Limb (tissue), 2 donors: Measurements from ENCODE around the gene ADGRG3.
A peak's percentile ranks its signal among the peaks of the same experiment; 100 is the strongest.

Experiments
- DNase-seq, 2 donors: peaks; one replicate each; pipeline ENCODE4 v3.0.0-alpha.2; 2016; ENCODE audit errors: extremely low spot score in 2 of 2

ADGRG3 gene

GRCh38 chr16:57630931-57631845 is 36.9 kb upstream of the ADGRG3 start:
- no peak for DNase-seq

- no peak for DNase-seq
Measured at GRCh38 chr16:57632568-57632967, 35.5 kb upstream of the ADGRG3 start.

- no peak for DNase-seq
Measured at GRCh38 chr16:57633383-57634064, 34.6 kb upstream of the ADGRG3 start.

DNA sequence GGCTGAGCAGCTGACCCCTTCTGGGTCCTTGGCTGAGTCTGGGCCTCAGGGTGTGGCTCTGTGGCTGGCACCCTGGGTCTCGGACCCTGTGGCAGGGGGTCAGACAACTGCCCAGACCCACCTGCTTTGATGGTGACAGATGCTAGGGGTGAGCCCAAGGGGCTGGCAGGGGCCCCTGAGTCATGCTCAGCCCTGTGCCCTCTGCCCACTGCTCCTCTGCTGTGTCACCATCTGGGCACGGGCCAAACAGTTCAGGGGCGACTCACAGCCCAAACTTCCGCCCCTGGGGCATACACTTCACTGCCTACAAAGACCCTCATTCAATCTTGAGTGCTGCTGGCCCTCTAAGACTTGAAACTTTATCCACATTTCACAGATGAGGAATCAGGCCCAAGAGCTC is 33.9 kb upstream of the ADGRG3 start:
- DNase-seq, result no peak

GRCh38 chr16:57635266-57636097 is 32.6 kb upstream of the ADGRG3 start:
- DNase-seq, result no peak

- DNase-seq, result no peak
Measured at GRCh38 chr16:57636184-57636583, 31.9 kb upstream of the ADGRG3 start.

GRCh38 chr16:57637020-57637419 is 31.1 kb upstream of the ADGRG3 start:
- no peak for DNase-seq

- peak; percentile 45 to 83 for DNase-seq
Measured at GRCh38 chr16:57637424-57637823, 30.7 kb upstream of the ADGRG3 start.

- DNase-seq, result no peak
Measured at GRCh38 chr16:57637965-57638364, 30.1 kb upstream of the ADGRG3 start.

- no peak for DNase-seq
Measured at GRCh38 chr16:57638381-57638780, 29.7 kb upstream of the ADGRG3 start.

DNA sequence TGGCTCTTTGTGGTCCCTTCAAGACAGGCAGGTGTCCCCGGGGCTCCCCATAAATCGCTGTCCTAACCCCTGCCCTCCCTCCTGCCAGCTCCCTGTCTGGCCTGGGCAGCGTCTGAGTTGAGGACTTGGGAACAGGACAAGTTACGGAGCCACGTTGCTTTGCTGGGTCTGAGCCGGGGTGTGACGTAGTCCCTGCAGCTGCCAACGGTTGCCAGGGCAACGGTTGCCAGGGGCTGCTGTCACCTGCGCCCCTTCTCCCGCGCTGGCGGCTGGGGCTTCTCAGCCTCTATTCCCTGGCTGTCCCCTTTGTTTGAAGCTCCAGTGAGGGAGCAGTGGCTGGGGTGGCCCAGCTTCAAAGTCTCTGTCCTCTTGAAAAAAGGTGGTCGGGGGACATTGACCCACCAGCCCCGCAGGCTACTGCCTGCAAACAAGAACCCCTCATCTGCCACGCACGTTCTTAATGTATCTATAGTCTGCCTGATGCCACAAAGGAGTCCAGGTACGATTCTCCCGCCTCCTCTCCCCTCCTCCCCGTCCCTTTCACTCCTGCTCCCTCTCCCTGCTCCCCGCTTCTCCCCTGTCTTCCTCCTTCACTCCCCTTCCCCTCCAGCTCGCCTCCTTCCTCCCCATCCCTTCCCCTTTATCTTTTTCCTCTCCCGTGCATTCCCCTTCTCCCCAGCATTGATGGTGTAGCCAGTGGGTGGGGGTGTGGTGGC is 28.8 kb upstream of the ADGRG3 start:
- DNase-seq, result peak; percentile 67 to 93

DNA sequence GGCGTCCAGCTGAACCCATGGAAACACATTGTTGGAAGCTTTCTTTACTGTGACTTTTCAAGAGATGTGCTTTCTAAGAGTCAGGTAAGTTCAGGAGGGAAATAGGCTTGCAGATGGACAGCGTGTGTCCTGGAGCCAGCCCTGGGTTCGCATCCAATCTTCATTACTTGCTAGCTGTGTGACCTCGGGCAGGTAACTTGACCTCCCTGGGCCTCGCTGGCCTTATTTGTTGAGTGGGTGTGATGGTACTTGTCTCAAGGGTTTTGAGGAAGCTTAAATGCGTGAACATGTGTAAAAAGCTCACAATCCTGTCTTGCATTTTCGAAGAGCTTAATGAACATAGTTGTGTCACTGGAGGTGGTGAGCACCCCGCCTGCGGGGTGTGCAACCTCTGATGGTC is 27.9 kb upstream of the ADGRG3 start:
- no peak for DNase-seq

GRCh38 chr16:57640612-57641011 is 27.5 kb upstream of the ADGRG3 start:
- no peak for DNase-seq

DNA sequence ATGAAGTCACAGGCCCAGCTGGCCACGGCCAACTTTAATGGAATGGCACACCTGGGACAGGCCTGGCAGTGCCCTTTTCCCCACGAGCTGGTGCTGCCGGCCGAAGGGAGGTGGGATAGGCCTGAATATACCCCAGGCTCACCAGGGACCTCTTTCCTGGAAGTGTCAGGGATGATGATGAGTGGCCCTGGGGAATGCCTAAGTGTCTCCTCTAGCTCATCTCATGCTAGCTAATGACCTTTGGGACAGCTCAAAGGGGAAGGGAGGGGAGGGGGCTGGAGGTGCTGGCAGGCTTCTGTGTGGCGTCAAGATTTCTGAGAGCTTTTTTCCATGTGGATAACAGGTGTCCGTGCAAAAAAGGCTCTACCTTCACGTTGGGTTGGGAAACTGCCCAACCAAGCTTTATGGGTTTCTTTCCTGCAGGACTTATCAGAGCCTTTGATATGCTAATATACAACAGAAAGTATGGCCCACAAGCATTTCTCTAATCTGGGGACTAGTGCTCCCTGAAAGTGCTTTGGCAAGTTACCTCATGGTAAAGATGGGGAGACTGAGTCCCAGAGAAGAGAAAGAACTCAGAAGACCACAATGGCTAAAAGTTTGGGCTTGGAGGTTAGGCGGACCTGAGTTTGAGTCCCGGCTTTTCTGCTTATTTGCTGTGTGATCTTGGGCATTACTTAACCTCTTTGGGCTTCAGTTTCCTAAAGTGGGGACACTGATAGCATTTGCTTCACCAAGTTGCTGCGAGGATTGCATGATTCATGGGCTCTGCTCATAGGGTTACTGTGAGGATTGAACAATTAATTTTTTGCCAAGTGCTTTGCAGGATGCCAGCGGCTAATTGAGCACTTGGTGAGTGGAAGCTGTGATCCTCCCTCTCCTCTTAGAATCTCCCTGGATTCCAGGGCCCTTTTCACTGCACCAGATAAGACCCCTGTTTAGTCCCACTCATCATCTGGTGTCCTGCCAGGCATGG is 25.7 kb upstream of the ADGRG3 start:
- no peak for DNase-seq

DNA sequence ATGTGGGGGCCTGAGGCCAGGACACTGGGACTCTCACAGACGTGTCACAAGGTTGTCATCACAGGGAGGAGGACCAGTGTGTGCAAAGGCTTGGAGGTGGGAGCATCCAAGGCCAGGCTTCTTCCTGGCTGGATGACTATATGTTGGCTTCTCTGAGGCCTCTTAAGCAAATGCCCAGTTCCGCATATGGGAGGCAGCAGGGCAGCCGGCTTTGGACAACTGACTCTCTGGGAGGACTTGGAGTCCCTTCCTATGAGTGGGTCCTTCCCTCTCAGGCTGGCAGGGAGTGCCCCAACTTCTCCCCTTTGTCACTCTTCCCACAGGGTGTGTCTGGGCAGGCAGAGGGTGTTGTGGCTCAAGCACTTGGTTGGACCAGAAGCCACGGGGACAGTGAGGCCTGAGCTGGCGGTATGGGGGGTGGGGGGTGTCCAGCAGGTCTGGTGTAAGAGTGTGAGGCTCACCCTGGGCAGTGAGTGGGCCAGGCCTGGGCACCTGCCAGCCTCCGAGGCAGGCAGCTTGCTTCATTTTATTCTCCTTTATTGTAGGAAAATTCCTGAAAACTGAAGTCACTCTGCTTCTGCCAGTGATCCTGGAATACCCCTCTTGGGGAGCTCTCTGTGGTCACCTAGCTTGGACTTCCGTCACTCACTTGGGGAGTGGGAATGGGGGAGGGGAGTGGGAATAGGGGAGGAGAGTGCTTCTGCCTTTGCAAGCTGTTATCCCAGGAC is 24.8 kb upstream of the ADGRG3 start:
- no peak for DNase-seq

- no peak for DNase-seq
Measured at GRCh38 chr16:57643910-57644309, 24.2 kb upstream of the ADGRG3 start.

GRCh38 chr16:57644383-57645014 is 23.6 kb upstream of the ADGRG3 start:
- no peak for DNase-seq

DNA sequence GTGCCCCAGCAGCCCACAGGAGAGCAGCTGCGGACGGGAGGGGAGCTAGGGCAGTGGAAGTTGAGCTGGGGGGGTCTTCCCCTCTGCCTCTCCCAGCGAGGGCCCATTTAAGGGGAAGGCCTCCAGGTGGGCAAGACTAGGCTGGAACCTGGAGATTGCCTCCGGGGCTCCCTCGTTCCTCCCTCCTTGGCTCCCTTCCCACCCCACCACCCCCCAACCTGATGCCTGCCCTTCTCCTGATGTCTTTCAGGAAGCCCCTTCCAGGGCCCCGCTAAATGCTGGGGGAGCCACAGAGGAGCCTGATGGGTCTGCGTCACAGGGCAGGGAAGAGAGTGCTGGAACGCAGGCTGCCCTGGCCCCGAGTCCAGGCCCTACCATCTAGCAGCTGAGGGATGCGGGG is 22.9 kb upstream of the ADGRG3 start:
- DNase-seq, result no peak
